ENCODE results near the gene CLEC5A.

DNA sequence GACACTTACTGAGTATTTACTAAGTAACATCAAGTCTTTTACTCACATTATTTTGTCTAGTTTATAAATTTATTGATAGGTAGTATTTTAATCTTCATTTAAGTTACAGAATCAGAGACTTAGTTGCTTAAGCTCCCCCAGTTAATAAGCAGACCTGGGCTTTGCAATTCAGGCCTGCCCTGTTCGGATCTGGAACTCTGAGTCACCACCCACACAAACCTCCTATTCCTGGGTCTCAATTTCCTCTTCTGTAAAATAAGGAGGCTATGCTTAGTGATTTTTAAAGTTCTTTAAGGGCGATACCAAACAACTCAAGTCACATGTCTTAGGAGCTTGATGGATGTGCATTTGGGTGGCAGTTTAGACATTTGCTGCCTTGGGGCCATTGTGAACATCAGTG, 45.4 kb upstream of the CLEC5A start:
- TF ChIP-seq, protein P1, sequence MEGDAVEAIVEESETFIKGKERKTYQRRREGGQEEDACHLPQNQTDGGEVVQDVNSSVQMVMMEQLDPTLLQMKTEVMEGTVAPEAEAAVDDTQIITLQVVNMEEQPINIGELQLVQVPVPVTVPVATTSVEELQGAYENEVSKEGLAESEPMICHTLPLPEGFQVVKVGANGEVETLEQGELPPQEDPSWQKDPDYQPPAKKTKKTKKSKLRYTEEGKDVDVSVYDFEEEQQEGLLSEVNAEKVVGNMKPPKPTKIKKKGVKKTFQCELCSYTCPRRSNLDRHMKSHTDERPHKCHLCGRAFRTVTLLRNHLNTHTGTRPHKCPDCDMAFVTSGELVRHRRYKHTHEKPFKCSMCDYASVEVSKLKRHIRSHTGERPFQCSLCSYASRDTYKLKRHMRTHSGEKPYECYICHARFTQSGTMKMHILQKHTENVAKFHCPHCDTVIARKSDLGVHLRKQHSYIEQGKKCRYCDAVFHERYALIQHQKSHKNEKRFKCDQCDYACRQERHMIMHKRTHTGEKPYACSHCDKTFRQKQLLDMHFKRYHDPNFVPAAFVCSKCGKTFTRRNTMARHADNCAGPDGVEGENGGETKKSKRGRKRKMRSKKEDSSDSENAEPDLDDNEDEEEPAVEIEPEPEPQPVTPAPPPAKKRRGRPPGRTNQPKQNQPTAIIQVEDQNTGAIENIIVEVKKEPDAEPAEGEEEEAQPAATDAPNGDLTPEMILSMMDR (IDR thresholded peaks at IDR 0.05; ENCODE audit: low read length) = no peak
- TF ChIP-seq EZH2phosphoT487 (IDR thresholded peaks at IDR 0.05; ENCODE audit: low read length) = no peak
- TF ChIP-seq EZH2 (optimal IDR thresholded peaks at IDR 0.05; ENCODE audit: low read depth, low read length) = no peak

All from MM.1S (cell line).